WI38 (cell line): ENCODE measurements around the gene ATG9B.

Experiments
- H3K4me3 ChIP-seq: 2 replicates; pipeline ENCODE4 v1.5.1; 2011; ENCODE audit warnings: low read depth, mild to moderate bottlenecking, control low read depth, low read length
- TF ChIP-seq, protein P1 (sequence below): IDR thresholded peaks from 2 replicates; pipeline ENCODE4 v1.5.1; 2012; ENCODE audit warnings: low read depth, mild to moderate bottlenecking, control low read depth, low read length

ATG9B gene

DNA sequence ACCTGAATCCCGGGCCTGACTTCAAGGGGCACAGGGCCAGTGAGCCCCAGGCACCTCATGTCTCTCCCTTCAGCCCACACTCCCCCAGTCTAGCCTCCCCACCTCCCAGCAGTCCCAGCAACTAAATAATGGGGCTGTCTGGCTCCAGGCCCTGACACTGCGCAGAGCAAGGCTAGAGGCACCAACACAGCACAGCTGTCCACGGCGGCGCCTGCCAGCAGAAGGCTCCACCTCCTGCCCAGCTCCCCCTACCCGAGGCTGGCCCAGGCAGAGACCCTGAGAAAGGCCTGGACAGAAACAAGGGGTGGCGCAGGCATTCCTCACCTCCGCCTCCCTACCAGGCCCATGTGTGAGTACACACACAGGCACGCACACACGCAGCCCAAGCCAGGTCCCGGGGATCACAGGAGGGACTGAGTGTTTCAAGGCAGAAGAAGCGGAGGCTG, 52.2 kb downstream of the ATG9B start:
- H3K4me3 ChIP-seq: no peak overlapping the region
- TF ChIP-seq, protein P1, sequence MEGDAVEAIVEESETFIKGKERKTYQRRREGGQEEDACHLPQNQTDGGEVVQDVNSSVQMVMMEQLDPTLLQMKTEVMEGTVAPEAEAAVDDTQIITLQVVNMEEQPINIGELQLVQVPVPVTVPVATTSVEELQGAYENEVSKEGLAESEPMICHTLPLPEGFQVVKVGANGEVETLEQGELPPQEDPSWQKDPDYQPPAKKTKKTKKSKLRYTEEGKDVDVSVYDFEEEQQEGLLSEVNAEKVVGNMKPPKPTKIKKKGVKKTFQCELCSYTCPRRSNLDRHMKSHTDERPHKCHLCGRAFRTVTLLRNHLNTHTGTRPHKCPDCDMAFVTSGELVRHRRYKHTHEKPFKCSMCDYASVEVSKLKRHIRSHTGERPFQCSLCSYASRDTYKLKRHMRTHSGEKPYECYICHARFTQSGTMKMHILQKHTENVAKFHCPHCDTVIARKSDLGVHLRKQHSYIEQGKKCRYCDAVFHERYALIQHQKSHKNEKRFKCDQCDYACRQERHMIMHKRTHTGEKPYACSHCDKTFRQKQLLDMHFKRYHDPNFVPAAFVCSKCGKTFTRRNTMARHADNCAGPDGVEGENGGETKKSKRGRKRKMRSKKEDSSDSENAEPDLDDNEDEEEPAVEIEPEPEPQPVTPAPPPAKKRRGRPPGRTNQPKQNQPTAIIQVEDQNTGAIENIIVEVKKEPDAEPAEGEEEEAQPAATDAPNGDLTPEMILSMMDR: no peak

DNA sequence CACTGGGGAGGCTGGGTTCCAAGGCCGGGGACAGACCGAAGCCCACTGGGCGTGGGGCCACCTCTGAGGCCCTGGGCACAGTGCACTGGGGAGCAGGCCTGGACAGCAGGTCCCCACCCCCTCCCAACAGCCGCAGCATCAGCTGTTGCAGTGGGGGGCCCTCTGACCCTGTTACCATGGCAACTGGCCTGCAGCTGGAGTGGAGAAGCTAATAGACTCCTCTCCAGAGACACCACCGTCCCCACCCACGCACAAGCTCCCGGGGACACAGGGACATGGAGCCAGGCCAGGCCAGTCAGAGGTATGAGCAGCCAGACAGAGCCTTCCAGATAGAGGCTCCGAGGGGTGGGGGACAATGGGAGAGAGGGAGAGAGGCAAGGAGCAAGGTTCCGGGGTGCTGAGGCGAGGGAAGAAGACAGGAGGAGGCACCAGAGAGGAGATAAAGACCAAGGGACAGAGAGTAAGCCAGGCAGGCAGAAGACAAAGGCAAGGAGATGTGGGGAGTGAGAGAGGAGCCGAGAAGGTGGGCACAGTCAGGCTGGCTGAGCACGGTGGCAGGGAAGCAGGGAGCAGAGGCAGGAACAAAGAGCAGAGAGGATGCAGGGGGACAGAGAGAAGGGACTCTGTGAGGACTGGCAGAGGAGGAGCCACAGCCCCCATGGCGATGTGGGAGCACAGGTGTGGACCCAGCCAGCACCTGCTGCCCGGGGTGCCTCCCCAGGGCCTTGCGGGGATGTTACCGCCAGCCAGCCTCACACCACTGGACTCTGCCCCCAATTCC, 52.9 kb downstream of the ATG9B start:
- TF ChIP-seq, protein P1: no peak

GRCh38 chr7:150970424-150970823, 53.9 kb downstream of the ATG9B start:
- TF ChIP-seq, protein P1: no peak
- H3K4me3 ChIP-seq: no peak overlapping the region

More for the DNA sequence above, 52.9 kb downstream of the ATG9B start:
- no peak overlapping the region for H3K4me3 ChIP-seq

- no peak overlapping the region for H3K4me3 ChIP-seq
- TF ChIP-seq, protein P1: no peak
Observed at GRCh38 chr7:150969475-150969874, 54.8 kb downstream of the ATG9B start.

DNA sequence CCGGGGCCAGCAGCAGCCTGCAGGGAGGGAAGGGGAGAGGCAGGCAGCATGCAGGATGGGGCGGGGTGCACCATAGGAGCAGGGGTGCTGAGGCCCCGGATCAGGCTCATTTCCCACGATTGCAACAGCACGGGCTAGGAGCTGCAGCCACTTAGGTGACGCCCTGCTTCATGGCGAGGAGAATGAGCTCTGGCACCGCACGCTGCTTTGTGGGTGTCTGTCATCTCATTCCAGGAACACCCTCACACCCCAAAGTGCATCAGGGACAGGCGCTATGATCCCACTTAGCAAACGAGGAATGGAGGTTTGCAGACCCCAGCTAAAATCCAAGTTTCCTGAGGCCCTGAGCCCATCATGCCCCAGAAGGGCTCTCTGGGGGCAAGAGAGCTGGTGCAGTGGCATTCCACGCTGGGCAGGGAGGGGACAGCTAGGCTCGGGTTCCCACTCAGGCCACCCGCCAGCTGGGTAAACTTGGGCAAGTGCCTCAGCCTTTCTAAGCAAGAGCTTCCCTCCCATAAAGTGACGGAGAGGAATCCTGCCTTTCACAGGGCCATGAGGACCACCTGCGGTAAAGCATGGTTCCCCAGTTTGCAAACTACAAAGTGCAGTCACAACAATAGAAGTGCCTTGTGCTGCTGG, 55.4 kb downstream of the ATG9B start:
- H3K4me3 ChIP-seq: no peak overlapping the region
- TF ChIP-seq, protein P1: no peak

GRCh38 chr7:150968056-150968733, 56.1 kb downstream of the ATG9B start:
- TF ChIP-seq, protein P1: no peak

More at GRCh38 chr7:150968056-150968733, 56.1 kb downstream of the ATG9B start:
- no peak overlapping the region for H3K4me3 ChIP-seq
